C1 segment of cervical spinal cord (tissue), 14 donors: ENCODE results near the gene LEUTX.
A peak's percentile ranks its signal among the peaks of the same experiment; 100 is the strongest.

Experiments used
- DNase-seq, 14 donors: peaks; one replicate each; lab custom pipeline; 2025; lab: John Stamatoyannopoulos, UW

Gene LEUTX

DNA sequence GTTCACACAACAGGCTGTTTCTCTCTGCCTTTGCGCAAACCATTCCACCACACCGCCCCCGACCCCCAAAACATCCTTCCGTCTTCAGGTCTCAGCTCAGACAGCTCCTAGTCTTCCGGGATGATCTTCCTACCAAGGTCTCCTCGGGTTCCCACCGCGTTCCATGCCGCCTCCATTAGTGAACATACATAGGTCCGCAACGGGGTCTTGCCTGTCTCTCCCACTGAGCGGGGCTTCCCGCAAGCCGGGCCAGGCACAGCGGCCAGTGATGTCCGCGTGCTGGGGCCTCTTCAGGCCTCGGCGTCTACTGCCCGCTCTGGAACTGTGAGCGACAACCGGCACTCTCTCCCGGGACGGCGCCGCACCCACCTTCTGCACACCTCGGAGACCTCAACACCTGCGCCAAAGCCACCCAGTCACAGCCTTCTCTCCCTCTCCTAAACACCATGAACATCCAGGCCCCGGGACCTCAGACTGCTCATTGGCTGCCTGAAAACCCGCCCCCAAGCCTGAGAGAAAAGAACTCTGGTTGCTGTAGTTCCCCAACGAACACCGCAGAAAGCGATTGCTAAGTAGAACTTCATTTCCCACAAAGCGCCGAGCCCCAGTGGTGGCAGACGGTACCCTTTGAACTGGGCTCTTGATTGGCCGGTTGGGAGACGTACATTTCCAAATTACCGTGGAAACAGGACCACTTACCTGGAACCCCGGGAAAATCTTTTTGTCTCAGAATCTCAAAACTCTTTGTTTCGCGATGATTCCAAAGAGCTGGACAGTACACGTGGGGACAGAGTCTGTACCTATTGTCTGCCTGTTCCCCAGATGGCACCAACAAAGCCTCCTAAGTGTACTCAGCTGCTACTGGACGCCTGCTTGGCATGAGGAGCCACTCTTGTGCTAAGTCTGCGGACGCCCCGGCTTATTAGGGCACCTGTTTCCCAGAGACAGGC, 45.8 kb downstream of the LEUTX start:
- DNase-seq = peak; percentile 35 to 97 (median 86)

DNA sequence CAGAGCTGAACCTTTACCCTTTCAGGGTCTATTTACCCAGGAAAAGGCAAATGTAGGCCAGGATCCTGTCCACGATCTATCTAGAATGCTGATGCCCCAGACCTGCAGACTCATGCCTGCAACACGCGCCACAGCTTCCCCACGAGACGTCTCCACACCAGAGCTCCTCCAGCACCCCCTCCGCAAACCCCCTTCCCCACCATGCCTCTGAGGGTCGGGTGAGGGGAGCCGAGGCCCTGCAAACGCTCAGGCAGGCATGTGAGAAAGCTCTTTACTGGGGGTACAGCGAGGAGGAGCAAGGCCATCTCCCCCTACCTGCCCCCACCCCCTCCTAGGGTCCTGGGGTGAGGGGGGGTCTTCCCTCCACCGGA, 46.4 kb downstream of the LEUTX start:
- no peak for DNase-seq

DNA sequence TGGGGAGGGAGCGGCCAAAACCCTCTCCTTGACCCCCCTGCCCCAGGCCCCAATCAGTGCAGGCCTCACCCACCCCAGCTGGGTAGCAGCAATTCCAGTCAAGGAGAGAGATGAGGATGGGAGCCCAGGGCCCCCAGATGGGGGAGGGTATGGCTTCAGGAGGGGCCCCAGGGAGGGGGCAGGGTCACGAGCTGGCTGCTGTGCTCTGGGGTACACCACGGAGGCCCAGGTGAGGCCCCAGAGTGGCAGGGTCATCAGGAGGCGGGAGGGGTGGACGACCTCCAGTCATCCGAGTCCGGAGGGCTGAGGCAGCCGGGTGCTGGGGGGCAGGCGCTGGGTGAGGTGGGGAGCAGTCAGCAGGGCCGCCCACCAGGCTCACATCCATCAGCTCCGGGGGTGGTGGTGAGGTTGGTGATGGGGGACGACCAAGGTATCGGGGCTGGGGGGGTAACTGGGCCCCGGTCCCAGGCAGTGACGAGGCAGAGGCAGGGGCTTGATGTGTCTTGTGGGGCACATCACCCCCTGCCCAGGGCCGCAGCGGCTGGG, 47.0 kb downstream of the LEUTX start:
- DNase-seq = no peak

DNA sequence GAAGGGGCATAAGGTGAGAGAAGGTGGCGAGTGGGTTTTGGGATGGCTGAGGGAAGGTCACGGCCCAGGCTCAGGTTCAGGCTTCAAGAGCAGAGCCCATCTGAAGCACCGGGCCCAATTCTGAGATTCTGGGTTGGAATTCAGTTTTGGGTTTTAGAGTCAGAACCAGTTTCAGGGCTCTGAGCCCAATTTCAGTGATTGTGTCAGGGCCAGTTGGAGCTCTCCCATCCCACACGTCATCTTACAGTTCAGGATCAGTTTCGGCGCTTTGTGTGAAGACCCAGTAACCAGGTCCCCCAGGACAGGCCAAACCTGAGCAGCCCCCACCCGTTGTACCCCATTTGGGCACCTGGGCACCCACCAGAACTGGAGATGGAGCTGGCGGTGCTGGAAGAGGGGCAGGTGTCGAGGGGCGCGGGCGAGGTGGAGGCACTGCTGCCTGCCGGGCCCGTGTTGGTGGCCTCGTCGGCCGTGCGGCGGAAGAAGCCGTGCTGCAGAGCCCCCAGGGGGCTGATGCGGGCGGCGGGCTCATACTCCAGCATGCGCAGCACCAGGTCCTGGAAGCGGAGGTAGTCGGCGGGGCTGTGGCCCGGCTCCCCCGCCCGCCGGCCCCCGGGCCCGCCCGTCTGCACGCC, 47.8 kb downstream of the LEUTX start:
- DNase-seq = no peak

DNA sequence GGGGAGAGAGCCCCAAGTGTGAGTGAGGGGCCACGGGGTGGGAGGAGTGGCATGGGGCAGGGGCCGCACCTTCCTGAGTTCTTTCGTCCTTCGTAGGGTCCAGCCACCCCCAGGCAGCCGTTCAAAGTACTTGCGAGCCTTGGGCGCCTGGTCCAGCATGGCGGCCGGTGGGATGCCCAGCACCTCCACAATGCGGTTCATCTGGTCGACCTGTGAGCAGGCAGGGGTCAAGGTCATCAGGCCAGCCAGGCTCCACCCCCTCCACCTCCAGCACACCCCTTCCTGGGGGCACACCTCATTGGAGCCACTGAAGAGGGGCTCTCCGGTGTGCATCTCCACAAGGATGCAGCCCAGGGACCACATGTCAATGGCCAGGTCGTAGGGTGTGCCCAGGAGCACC, 48.6 kb downstream of the LEUTX start:
- DNase-seq = no peak

DNA sequence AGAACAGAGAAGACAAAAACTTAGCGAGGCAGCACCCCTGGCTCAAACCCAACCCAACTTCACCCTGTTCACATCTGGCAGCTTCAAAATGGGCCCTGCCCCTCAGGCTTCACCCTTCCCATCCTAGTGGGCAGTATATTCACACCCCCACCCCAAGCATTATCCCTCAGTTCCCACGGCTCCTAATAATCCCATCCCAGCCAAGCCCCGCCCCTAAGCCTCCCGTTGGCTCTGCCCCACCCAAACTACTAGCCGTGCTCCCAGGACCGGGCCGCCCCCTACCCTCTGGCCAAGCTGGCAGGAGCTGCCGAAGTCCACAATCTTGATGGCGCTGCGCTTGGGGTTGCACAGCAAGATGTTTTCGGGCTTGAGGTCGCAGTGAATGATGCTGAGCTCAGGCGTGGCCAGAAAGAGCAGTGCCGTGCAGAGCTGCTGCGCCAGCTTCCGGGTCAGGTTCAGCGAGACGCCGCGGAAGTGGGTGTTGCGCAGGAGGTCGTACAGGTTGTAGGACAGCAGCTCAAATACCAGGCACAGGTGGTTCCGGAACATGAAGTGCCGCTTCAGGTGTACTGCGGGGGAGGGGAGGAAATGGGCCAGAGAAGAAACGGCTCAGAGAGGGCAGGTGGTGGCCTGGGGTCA, 49.5 kb downstream of the LEUTX start:
- DNase-seq = no peak

DNA sequence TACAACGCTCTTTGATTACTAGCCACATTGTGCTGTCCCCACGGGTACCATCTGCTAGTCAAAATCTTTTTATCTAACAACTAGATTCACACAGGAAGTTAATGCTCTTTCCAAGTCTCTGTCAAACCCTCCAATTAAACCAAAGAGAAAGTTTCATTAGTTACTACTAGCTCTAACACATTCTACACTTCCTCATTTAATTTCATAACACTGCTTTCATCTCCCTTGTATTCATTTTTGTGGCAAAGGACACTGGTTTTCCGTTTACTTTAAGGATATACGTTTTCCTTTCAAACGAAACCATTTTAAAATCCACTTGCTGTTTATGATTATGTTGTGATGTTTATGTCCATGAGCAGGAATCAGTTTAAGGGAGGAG, 50.0 kb downstream of the LEUTX start:
- DNase-seq = no peak

DNA sequence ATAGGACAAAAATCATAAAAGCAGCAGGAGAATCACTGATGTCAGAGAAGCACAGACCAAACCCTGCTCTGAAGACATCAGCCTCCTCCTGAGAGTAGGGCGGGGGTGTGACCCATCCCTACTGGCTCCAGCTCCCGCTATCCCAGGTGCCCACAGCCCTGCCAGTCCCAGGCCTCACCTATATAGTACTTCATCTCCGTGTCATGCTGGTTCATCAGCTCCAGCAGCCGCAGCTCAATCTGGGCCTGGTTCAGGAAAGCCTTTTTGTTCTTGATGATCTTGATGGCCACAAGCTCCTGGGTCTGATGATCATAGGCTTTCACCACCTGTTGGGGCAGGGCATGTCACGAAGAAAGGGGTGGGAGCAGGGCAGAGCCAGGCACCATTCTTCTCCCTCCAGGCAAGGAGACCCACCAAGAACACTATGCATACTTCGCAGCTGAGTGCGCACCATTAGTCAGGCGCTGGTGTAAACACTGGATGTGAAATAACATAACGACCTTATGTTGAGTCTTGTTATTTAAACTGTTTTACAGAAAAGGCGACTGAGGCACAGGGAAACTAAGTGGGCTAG, 51.1 kb downstream of the LEUTX start:
- no peak for DNase-seq

DNA sequence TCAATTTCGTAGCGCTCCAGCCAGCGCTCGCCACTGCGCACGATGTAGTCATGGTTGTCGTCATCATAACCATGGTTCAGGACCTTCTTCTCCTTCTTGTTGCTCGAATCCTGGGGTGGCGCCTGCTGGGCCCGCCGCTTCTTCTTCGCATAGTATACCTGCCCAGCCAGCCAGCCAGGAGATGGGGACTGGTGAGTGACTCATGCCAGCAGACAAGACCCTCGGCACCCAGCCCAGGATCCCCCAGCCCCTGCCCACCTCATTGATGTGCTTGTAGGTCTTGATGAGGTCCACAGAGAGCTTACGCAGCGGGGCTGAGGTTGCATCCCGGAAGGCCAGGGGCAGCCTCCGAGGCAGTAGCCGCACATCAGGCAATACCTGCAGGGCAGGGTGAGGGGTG, 51.8 kb downstream of the LEUTX start:
- DNase-seq = no peak

DNA sequence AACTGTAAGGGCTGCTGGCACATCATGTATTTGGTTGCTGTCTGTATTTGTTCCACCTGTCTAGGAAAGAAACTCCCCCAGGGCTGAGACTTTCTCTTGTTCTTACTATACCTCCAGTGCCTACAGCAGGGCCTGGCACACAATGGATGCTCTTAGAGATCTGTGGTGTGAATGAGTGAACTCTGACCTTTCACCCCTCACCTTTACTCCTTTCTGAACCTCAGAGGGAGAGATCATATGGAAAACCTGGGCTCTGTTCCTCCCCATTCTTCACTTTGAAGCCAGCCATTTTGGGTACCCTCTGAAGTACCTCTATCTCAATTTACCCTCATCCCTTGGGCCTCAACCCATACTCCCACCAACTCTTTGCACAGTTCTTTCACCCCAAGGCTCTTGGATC, 52.2 kb downstream of the LEUTX start:
- no peak for DNase-seq

DNA sequence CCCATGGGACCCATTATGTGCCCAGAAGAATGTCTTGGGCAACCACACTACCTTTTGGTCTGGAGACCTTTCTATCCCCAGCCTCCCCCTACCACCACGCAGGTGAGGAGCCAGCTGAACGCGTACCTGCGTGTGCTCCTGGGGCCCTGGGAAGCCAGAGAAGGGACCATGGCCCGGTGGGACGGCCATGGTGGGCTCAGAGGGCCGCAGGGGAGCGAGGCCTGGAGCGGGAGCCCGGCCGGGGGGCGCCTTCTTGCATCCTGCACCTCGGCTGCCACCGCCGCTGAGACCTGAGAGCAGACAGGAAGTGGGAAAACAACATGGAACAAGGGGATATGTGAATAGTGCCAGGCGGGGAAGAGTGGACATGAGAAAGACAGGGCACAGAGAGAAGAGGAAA, 53.0 kb downstream of the LEUTX start:
- DNase-seq = no peak

DNA sequence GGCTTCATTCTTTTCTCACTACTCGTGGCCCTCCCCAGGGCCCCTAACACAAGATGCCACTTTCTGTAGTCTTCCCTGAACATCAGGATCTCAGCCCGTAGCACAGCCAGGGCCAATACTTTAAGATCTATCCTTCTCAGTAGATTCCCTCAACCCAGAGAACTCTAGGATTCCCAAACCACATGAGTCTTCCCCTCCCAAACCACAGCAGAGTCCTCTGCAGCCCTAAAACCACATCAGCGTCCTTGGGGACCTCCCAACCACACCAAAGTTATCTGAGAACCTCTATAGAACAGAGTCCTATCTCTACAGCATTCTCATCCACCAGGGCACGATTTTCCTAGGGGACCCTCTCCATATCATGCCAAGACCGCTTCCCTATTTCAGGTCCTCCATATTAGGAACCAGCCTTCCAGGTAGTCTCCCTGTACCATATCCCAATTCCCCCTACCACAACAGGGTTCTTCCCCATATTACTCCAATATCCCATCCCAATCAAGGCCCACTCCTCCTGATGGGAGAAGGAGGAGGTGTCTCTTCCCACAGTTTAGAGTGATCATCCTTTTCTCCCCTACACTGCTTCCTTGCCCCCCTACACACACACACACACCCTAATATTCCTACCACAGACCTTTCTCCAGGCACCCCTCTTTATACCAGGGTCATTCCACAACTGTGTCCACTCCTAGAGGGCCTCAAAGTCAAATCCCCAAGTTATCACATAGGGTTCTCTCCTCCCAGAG, 53.9 kb downstream of the LEUTX start:
- no peak for DNase-seq

DNA sequence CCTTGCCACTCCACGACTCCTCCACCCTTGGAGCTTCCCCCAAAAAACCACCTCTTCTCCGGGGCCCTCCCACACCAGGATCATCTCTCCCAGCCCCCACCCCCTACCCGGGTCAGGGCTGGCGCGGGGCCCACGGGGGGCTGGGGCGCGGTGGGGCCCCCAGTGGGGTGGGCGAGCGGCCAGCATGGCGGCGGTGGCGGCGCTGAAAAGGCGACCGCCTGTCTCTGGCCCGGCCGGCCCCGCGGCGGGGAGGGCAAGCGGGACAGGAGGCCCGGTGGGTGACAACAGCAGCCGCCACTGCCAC, 54.5 kb downstream of the LEUTX start:
- DNase-seq = no peak

DNA sequence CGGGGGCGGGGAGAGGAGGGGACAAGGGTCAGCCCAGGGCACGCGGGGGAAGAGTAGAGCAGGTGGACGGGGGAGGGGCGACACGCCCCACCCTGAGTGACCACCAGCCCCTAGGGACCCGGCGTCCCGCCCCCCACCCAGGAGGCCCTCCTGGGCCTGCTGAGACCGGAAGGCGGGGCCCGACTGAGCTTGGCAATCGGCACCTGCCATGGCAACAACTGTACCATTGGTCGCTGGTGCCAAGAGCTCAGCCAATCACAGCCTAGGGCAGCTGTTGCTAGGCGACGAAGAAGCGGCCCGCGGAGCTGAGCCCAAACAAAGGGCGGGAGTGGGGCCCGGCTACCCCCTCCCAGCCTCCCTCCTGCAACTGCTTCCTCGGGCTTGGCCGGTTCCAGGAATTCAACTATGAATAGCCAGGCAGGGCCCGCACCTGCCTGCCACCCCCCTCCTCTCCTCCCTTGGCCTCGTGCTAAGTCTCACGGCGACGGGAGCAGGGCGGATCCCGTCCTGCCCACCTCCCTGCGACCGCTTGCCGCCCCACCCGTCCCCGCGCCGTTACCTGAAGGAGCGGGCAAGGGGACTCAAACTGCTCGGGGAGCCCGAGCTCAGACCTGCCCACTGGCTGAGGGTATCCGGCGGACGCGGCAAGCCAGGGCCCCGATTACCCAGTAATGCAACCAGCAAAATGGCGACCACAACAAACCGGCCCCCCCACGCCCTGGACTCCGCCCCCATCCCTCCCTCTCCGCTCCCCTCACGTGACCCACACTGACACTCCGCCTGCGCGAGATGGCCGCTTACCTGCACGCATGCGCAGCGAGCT, 55.0 kb downstream of the LEUTX start, which contains the start of gene DYRK1B:
TSS of gene DYRK1B (minus strand) at position 699 of the 823 bp plus-strand sequence. CDS start 2,295 bp downstream, outside the sequence.
- peak; percentile 89 to 97 (median 94) for DNase-seq

DNA sequence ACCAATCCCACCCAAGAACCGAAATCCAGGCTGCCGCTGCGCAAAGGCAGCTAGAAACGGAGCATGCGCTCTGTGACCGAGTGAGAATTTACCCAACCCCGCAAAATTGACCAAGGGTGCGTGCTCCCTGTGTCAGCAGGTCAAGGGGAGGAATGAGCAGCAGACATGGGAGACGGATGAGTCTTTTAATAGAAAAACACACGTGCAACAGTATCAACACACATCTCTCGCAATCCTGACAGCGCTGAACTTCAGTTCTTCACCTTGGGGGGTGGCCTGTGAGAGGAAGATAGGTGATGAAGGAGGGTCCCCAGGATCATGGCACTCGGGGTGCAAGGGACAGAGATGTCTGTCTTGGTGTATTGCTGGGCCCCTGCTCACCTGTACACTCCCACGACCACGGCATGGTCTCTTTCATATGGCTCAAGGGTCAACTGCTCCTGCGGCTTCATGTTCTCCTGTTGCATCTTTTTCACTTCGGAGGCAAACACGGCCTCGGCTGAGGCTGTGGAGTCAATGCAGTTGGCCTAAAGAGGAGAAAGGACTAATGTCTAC, 55.7 kb downstream of the LEUTX start:
- DNase-seq = no peak
